GM12891 (cell line): ENCODE measurements around the gene SKIL.
A peak's percentile ranks its signal among the peaks of the same experiment; 100 is the strongest.

Source experiments
- DNase-seq: peaks from one replicate; pipeline ENCODE4 v3.0.0; 2011; ENCODE audit warnings: low spot score; ENCODE audit not compliant: insufficient read length
- FAIRE-seq: peaks from 2 replicates; lab custom pipeline; 2011; peaks lifted over from hg19 to GRCh38; lab: Jason Lieb, UNC
- PAX5 ChIP-seq: IDR thresholded peaks from 2 replicates; pipeline ENCODE4 v1.6.1; 2011; ENCODE audit warnings: low read length, moderate library complexity, mild to moderate bottlenecking; ENCODE audit not compliant: insufficient read depth, severe bottlenecking
- POLR2A ChIP-seq: IDR thresholded peaks from 2 replicates; pipeline ENCODE4 v1.6.1; 2011; ENCODE audit warnings: low read depth, low read length, control low read depth
- POLR2AphosphoS5 ChIP-seq: IDR thresholded peaks from 2 replicates; pipeline ENCODE4 v1.6.1; 2011; ENCODE audit warnings: low read depth, low read length, control low read depth
- POU2F2 ChIP-seq: IDR thresholded peaks from 2 replicates; pipeline ENCODE4 v1.6.1; 2011; ENCODE audit warnings: low read depth, mild to moderate bottlenecking, control low read depth, low read length, moderate library complexity
- SPI1 ChIP-seq: IDR thresholded peaks from 2 replicates; pipeline ENCODE4 v1.6.1; 2011; ENCODE audit warnings: low read depth, low read length, control low read depth
- TAF1 ChIP-seq: IDR thresholded peaks from 2 replicates; pipeline ENCODE4 v1.6.1; 2011; ENCODE audit warnings: low read depth, low read length, control low read depth

SKIL gene

GRCh38 chr3:170360466-170360865 lies 3.0 kb downstream of the SKIL start:
- no peak for TF ChIP-seq POLR2A
- TF ChIP-seq SPI1 = no peak
- TF ChIP-seq POU2F2 = no peak
- no peak for TF ChIP-seq TAF1
- TF ChIP-seq PAX5 = no peak
- no peak for DNase-seq
- no peak for FAIRE-seq

GRCh38 chr3:170360916-170361315 lies 3.4 kb downstream of the SKIL start:
- no peak for DNase-seq
- no peak for TF ChIP-seq POLR2AphosphoS5
- no peak for TF ChIP-seq TAF1
- no peak for TF ChIP-seq PAX5
- no peak for TF ChIP-seq POU2F2
- TF ChIP-seq SPI1 = no peak
- TF ChIP-seq POLR2A = no peak
- FAIRE-seq = peak; percentile 58

DNA sequence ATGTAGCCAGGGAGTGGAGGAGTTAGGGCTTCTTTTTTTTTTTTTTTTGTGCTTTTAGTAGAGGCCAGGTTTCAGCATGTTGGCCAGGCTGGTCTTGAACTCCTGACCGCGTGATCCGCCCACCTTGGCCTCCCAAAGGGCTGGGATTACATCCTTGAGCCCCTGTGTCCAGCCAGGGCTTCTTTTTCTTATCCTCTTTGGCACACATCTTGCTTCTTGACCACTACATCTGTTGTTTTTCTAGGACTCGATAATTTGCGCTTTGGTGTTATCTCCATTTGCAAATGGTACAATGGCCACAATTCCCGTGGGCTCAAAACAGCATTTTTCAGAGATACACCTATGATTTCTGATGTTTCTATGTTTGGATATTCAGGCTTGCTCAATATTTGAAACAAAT lies 4.2 kb downstream of the SKIL start:
- FAIRE-seq (no peak), DNase-seq (no peak)
- TF ChIP-seq POLR2A (no peak), POU2F2 (no peak), SPI1 (no peak), PAX5 (no peak), TAF1 (no peak), POLR2AphosphoS5 (no peak)

GRCh38 chr3:170363471-170363994 lies 6.0 kb downstream of the SKIL start:
- FAIRE-seq (no peak), DNase-seq (no peak)
- TF ChIP-seq TAF1 (no peak), POLR2AphosphoS5 (no peak), SPI1 (no peak), POU2F2 (no peak), PAX5 (no peak), POLR2A (no peak)

- DNase-seq = no peak
- FAIRE-seq = peak; percentile 66
- TF ChIP-seq POLR2AphosphoS5 (no peak), SPI1 (no peak), POU2F2 (no peak), POLR2A (no peak), PAX5 (no peak), TAF1 (no peak)
These were observed 7.5 kb downstream of the SKIL start for GRCh38 chr3:170364965-170365364.

GRCh38 chr3:170367797-170368196 lies 10.3 kb downstream of the SKIL start:
- TF ChIP-seq SPI1 = peak; percentile 82
- TF ChIP-seq POLR2AphosphoS5 = no peak
- FAIRE-seq (peak; percentile 20), DNase-seq (no peak)

- no peak for TF ChIP-seq PAX5
- TF ChIP-seq POU2F2 = no peak
- TF ChIP-seq SPI1 = no peak
- no peak for TF ChIP-seq TAF1
- TF ChIP-seq POLR2A = no peak
- FAIRE-seq (no peak), DNase-seq (no peak)
These were observed 11.4 kb downstream of the SKIL start for GRCh38 chr3:170368921-170369320.

- peak; percentile 67 for FAIRE-seq
- no peak for DNase-seq
- TF ChIP-seq TAF1 = no peak
- TF ChIP-seq POU2F2 = no peak
- TF ChIP-seq POLR2A = no peak
- TF ChIP-seq PAX5 = no peak
- TF ChIP-seq POLR2AphosphoS5 = no peak
- no peak for TF ChIP-seq SPI1
These were observed 14.8 kb downstream of the SKIL start for GRCh38 chr3:170372190-170372879.

DNA sequence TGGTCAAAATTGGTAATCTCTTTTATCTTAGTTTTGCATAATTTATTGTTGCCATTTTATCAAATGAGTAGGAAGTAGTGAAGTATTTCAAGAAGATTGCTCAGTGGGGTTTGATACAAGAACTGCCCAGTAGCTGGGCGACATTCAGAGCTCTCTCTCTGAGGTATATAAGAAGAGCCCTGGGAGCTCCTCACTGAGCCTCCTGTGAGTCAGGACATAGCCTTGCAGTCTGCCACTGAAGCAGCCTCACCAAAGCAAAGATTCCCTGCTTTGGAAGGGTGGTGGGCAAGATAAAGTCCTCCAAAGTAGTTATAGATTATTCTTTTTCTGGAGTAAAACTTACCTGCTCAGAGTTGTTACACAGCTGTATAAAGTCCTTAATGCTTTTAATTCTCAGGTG lies 26.1 kb downstream of the SKIL start:
- TF ChIP-seq SPI1 (no peak), POU2F2 (no peak), PAX5 (no peak), POLR2AphosphoS5 (no peak), POLR2A (no peak), TAF1 (no peak)
- DNase-seq (no peak), FAIRE-seq (no peak)

DNA sequence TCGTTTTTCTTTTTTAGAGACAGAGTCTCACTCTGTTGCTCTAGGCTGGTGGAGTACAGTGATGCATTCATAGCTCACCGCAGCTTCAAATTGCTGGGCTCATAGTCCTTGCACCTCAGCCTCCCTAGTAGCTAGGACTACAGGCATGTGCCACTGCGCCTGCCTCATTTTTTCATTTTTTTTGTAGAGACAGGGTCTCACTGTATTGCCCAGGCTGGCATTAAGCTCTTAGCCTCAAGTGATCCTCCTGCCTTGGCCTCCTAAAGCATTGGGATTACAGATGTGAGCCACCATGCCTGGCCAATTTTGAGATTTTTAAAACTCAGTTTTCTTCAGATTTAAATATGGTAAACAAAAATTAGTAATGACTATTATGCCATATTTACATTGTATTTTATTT lies 29.0 kb downstream of the SKIL start:
- TF ChIP-seq POLR2A (no peak), SPI1 (no peak), POU2F2 (no peak)
- FAIRE-seq = no peak
- no peak for DNase-seq

DNA sequence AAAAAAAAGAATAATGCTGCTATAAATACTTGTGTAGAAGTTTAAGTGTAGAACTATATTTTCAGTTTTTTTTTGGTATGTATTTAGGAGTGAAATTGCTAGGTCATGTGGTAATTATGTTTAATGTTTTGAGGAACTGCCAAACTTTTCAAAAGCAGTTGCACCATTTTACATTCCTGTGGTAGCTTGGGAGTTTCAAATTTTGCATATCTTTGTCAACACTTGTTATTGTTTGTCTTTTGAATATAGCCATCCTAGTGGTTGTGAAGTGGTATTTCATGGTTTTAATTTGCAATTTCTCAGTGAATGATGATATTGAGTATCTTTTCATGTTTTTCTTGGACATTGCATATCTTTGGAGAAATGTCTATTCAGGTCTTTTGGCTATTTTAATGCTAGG lies 30.4 kb downstream of the SKIL start:
- TF ChIP-seq POU2F2 (no peak), PAX5 (no peak), POLR2A (no peak), POLR2AphosphoS5 (no peak), SPI1 (no peak; the same call in 1 of the 2 replicates), TAF1 (no peak)
- no peak for DNase-seq
- FAIRE-seq = no peak
